Astrocyte of the hippocampus (primary cell): Measurements from ENCODE around the gene IRF4.
"Not testable (repeated sequence)": the region's sequence is repeated elsewhere in the genome, so short reads cannot be mapped to it uniquely, and the experiment has no call there.

Experiments used
- DNase-seq: peaks from one replicate; pipeline ENCODE4 v3.0.0; 2011; ENCODE audit warnings: low read depth, low spot score

Gene IRF4

GRCh38 chr6:366389-367297 lies 24.9 kb upstream of the IRF4 start:
- DNase-seq = no peak

GRCh38 chr6:367298-367794 lies 24.2 kb upstream of the IRF4 start:
- no peak for DNase-seq

- no peak for DNase-seq
These were observed 23.5 kb upstream of the IRF4 start for GRCh38 chr6:367891-368630.

GRCh38 chr6:369559-370431 lies 21.8 kb upstream of the IRF4 start:
- DNase-seq = no peak

GRCh38 chr6:370555-370954 lies 21.0 kb upstream of the IRF4 start:
- no peak for DNase-seq

GRCh38 chr6:371851-372250 lies 19.7 kb upstream of the IRF4 start:
- DNase-seq = not testable (repeated sequence)

- DNase-seq = no peak
These were observed 19.1 kb upstream of the IRF4 start for GRCh38 chr6:372336-372911.

- no peak for DNase-seq
These were observed 18.5 kb upstream of the IRF4 start for GRCh38 chr6:373031-373430.

GRCh38 chr6:373773-374724 lies 17.5 kb upstream of the IRF4 start:
- peak; percentile 8 for DNase-seq

- DNase-seq = no peak
These were observed 16.6 kb upstream of the IRF4 start for GRCh38 chr6:374956-375355.

GRCh38 chr6:376827-377640 lies 14.5 kb upstream of the IRF4 start:
- DNase-seq = no peak

- DNase-seq = not testable (repeated sequence)
These were observed 13.9 kb upstream of the IRF4 start for GRCh38 chr6:377641-378020.

GRCh38 chr6:378090-378957 lies 13.2 kb upstream of the IRF4 start:
- no peak for DNase-seq

- no peak for DNase-seq
These were observed 12.6 kb upstream of the IRF4 start for GRCh38 chr6:378958-379409.

- DNase-seq = no peak
These were observed 12.0 kb upstream of the IRF4 start for GRCh38 chr6:379410-380181.

- DNase-seq = no peak
These were observed 11.0 kb upstream of the IRF4 start for GRCh38 chr6:380234-381218.
